ENCODE measurements around the gene COX4I1. TPM values are rescaled to one million over a fixed set of nuclear protein-coding genes. Genes with fewer than 3 reads are reported as not detected.
A peak's percentile ranks its signal among the peaks of the same experiment; 100 is the strongest.

COX4I1 gene
- total RNA-seq, 1 experiment from 2014 or later: 814 TPM

- DNase-seq: no peak
- Histone ChIP-seq H3K4me1 (peaks cover 3% of the 10 kb centered on the region; the same call in 1 of the 2 replicates), H3K9me3 (no peaks in the 10 kb centered on the region), H3K36me3 (ENCODE audit: control insufficient read depth, insufficient read depth, low read length) (no peaks in the 10 kb centered on the region), H3K4me3 (ENCODE audit: low read depth, low read length) (no peak overlapping the region), H3K27me3 (replicated peaks; ENCODE audit: control insufficient read depth, insufficient read depth, low read length) (no peaks in the 10 kb centered on the region)
- Mint-ChIP-seq H3K36me3 (ENCODE audit: insufficient read depth, unreplicated experiment) (no peaks in the 10 kb centered on the region), H3K4me1 (ENCODE audit: low read depth, unreplicated experiment) (peaks cover 7% of the 10 kb centered on the region), H3K27me3 (ENCODE audit: insufficient read depth, unreplicated experiment) (no peaks in the 10 kb centered on the region), H3K9me3 (ENCODE audit: unreplicated experiment) (no peaks in the 10 kb centered on the region), H3K4me3 (ENCODE audit: unreplicated experiment) (no peak overlapping the region), H3K27ac (ENCODE audit: unreplicated experiment) (no peak overlapping the region)
- intact Hi-C loops (cut with micrococcal nuclease; ENCODE audit: unreplicated experiment): loop anchor here (5.0 kb wide), 1 partner anchor 698 kb away; no protein-coding TSS in a partner anchor
- POLR2A ChIA-PET: no interaction called here
- CTCF ChIA-PET: interaction anchor here (0.6 to 3.8 kb wide), 28 partner anchors 9 to 698 kb away, joined by 3 to 147 read pairs (median 5); partner anchors contain the start of gene IRF8
- TF ChIP-seq CTCF (IDR thresholded peaks at IDR 0.05; ENCODE audit: insufficient read depth in 1 of 2, low read depth in 1 of 2, low read length in 1 of 2, severe bottlenecking in 1 of 2, unreplicated experiment in 1 of 2): no peak
- no TSS peak for BruUV-seq (replicated peaks)
Measured at GRCh38 chr16:85819771-85820170, 20.3 kb downstream of the COX4I1 start.

- H3K9me3 Mint-ChIP-seq (ENCODE audit: unreplicated experiment): no peaks in the 10 kb centered on the region
- no peak for DNase-seq
- POLR2A ChIA-PET: no interaction called here
- H3K36me3 ChIP-seq (ENCODE audit: control insufficient read depth, insufficient read depth, low read length): no peaks in the 10 kb centered on the region
- no peaks in the 10 kb centered on the region for H3K9me3 ChIP-seq
- BruUV-seq (replicated peaks): no TSS peak
- no peaks in the 10 kb centered on the region for H3K36me3 Mint-ChIP-seq (ENCODE audit: insufficient read depth, unreplicated experiment)
- H3K27ac Mint-ChIP-seq (ENCODE audit: unreplicated experiment): no peak overlapping the region
- H3K4me1 Mint-ChIP-seq (ENCODE audit: low read depth, unreplicated experiment): peaks cover 7% of the 10 kb centered on the region
- no peak overlapping the region for H3K4me3 ChIP-seq (ENCODE audit: low read depth, low read length)
- H3K27me3 Mint-ChIP-seq (ENCODE audit: insufficient read depth, unreplicated experiment): no peaks in the 10 kb centered on the region
- TF ChIP-seq CTCF (IDR thresholded peaks at IDR 0.05; ENCODE audit: insufficient read depth in 1 of 2, low read depth in 1 of 2, low read length in 1 of 2, severe bottlenecking in 1 of 2, unreplicated experiment in 1 of 2): no peak
- CTCF ChIA-PET: interaction anchor here (0.5 to 3.8 kb wide), 36 partner anchors 8 to 380 kb away, joined by 3 to 147 read pairs (median 5); partner anchors contain the start of gene IRF8
- intact Hi-C loops (cut with micrococcal nuclease; ENCODE audit: unreplicated experiment): loop anchor here (1.0 kb wide), 5 partner anchors 30 to 252 kb away; no protein-coding TSS in a partner anchor
- H3K4me3 Mint-ChIP-seq (ENCODE audit: unreplicated experiment): no peak overlapping the region
- H3K27me3 ChIP-seq (replicated peaks; ENCODE audit: control insufficient read depth, insufficient read depth, low read length): no peaks in the 10 kb centered on the region
- H3K4me1 ChIP-seq: peaks cover 3% of the 10 kb centered on the region; the same call in 1 of the 2 replicates
Measured at GRCh38 chr16:85820604-85821372, 21.3 kb downstream of the COX4I1 start.

- Mint-ChIP-seq H3K36me3 (ENCODE audit: insufficient read depth, unreplicated experiment) (no peaks in the 10 kb centered on the region), H3K27me3 (ENCODE audit: insufficient read depth, unreplicated experiment) (no peaks in the 10 kb centered on the region), H3K9me3 (ENCODE audit: unreplicated experiment) (no peaks in the 10 kb centered on the region), H3K4me1 (ENCODE audit: low read depth, unreplicated experiment) (peaks cover 7% of the 10 kb centered on the region), H3K4me3 (ENCODE audit: unreplicated experiment) (no peak overlapping the region), H3K27ac (ENCODE audit: unreplicated experiment) (no peak overlapping the region)
- intact Hi-C loops (cut with micrococcal nuclease; ENCODE audit: unreplicated experiment): loop anchor here (1.0 kb wide), 5 partner anchors 29 to 251 kb away; no protein-coding TSS in a partner anchor
- CTCF ChIA-PET: interaction anchor here (0.6 to 3.8 kb wide), 41 partner anchors 9 to 319 kb away, joined by 3 to 147 read pairs (median 5); partner anchors contain the start of gene IRF8
- H3K4me1 ChIP-seq: peaks cover 3% of the 10 kb centered on the region; the same call in 1 of the 2 replicates
- DNase-seq: peak; percentile 89 to 92
- BruUV-seq (replicated peaks): no TSS peak
- no peak overlapping the region for H3K4me3 ChIP-seq (ENCODE audit: low read depth, low read length)
- peak; percentile 95 to 99 for TF ChIP-seq CTCF (IDR thresholded peaks at IDR 0.05; ENCODE audit: insufficient read depth in 1 of 2, low read depth in 1 of 2, low read length in 1 of 2, severe bottlenecking in 1 of 2, unreplicated experiment in 1 of 2)
- no peaks in the 10 kb centered on the region for H3K36me3 ChIP-seq (ENCODE audit: control insufficient read depth, insufficient read depth, low read length)
- H3K9me3 ChIP-seq: no peaks in the 10 kb centered on the region
- H3K27me3 ChIP-seq (replicated peaks; ENCODE audit: control insufficient read depth, insufficient read depth, low read length): no peaks in the 10 kb centered on the region
- POLR2A ChIA-PET: no interaction called here
Measured at GRCh38 chr16:85821390-85822135, 22.1 kb downstream of the COX4I1 start.
